Activated CD4-positive, alpha-beta memory T cell treated with anti-CD3 and anti-CD28 coated beads for 36 hours (primary cell): ENCODE measurements around the gene SIX2. TPM values are rescaled to one million over a fixed set of nuclear protein-coding genes. Genes with fewer than 3 reads are reported as not detected.
"Not testable (repeated sequence)": the region's sequence is repeated elsewhere in the genome, so short reads cannot be mapped to it uniquely, and the experiment has no call there.

ENCODE experiments used
- CTCF ChIA-PET: fragments of 350-600 bp; sonication (Branson Sonifier 250); formaldehyde crosslinking; loops from one replicate; lab custom pipeline; 2021; ENCODE audit warnings: antibody characterized with exemption, inconsistent platforms; lab: Charles Lee
- POLR2A ChIA-PET: fragments of 350-600 bp; sonication (Branson Sonifier 250); formaldehyde crosslinking; loops from one replicate; lab custom pipeline; 2021; ENCODE audit warnings: antibody characterized with exemption; lab: Charles Lee
- DNase-seq: peaks from one replicate; pipeline ENCODE4 v3.0.0-alpha.2; 2020
- H3K27ac Mint-ChIP-seq: one replicate; pipeline ENCODE4 v1.8.0; 2021; ENCODE audit warnings: mixed read lengths
- H3K27me3 Mint-ChIP-seq: one replicate; pipeline ENCODE4 v1.8.0; 2021; ENCODE audit warnings: mixed read lengths
- H3K36me3 Mint-ChIP-seq: one replicate; pipeline ENCODE4 v1.8.0; 2021; ENCODE audit warnings: mixed read lengths
- H3K4me1 Mint-ChIP-seq: one replicate; pipeline ENCODE4 v1.8.0; 2021; ENCODE audit warnings: low read depth, mixed read lengths
- H3K4me3 Mint-ChIP-seq: one replicate; pipeline ENCODE4 v1.8.0; 2021; ENCODE audit warnings: mild to moderate bottlenecking, mixed read lengths
- H3K9me3 Mint-ChIP-seq: one replicate; pipeline ENCODE4 v1.8.0; 2021; ENCODE audit warnings: mixed read lengths
- intact Hi-C: fragments of 100-400 bp; cut with micrococcal nuclease; formaldehyde crosslinking; loops from one replicate; pipeline ENCODE4 v1.15.1; 2023
- total RNA-seq, 2 experiments: library from RNA; stranded (reverse); gene quantifications; one replicate each; pipeline ENCODE4 v1.2.3, GENCODE V29; 2021

Gene SIX2
- total RNA-seq, 2 experiments from 2014 or later = not detected

GRCh38 chr2:45039804-45040203 lies 30.6 kb upstream of the SIX2 start:
- H3K9me3 Mint-ChIP-seq, H3K27ac Mint-ChIP-seq, POLR2A ChIA-PET, DNase-seq, H3K36me3 Mint-ChIP-seq, intact Hi-C loops, CTCF ChIA-PET, H3K4me1 Mint-ChIP-seq, H3K4me3 Mint-ChIP-seq: not testable (repeated sequence)
- H3K27me3 Mint-ChIP-seq = peaks cover 11% of the 10 kb centered on the region

GRCh38 chr2:45038861-45039260 lies 29.6 kb upstream of the SIX2 start:
- H3K9me3 Mint-ChIP-seq, H3K36me3 Mint-ChIP-seq, POLR2A ChIA-PET, DNase-seq, H3K4me1 Mint-ChIP-seq, H3K4me3 Mint-ChIP-seq, CTCF ChIA-PET, H3K27ac Mint-ChIP-seq, intact Hi-C loops: not testable (repeated sequence)
- H3K27me3 Mint-ChIP-seq = peaks cover 13% of the 10 kb centered on the region

GRCh38 chr2:45033302-45033701 lies 24.1 kb upstream of the SIX2 start:
- Mint-ChIP-seq H3K4me1 (no peaks in the 10 kb centered on the region), H3K36me3 (no peaks in the 10 kb centered on the region), H3K27me3 (peaks cover 12% of the 10 kb centered on the region), H3K27ac (no peak overlapping the region), H3K4me3 (no peak overlapping the region), H3K9me3 (no peaks in the 10 kb centered on the region)
- DNase-seq = no peak
- CTCF ChIA-PET = no interaction called here
- POLR2A ChIA-PET = no interaction called here
- intact Hi-C loops = no loop called here

- no peak for DNase-seq
- peaks cover 15% of the 10 kb centered on the region for H3K27me3 Mint-ChIP-seq
- ChIA-PET CTCF (no interaction called here), POLR2A (no interaction called here)
- H3K36me3 Mint-ChIP-seq = no peaks in the 10 kb centered on the region
- intact Hi-C loops = no loop called here
- no peaks in the 10 kb centered on the region for H3K4me1 Mint-ChIP-seq
- H3K27ac Mint-ChIP-seq = no peak overlapping the region
- no peak overlapping the region for H3K4me3 Mint-ChIP-seq
- H3K9me3 Mint-ChIP-seq = no peaks in the 10 kb centered on the region
Measured at GRCh38 chr2:45031028-45031427, 21.8 kb upstream of the SIX2 start.

- no peaks in the 10 kb centered on the region for H3K9me3 Mint-ChIP-seq
- DNase-seq = no peak
- peaks cover 18% of the 10 kb centered on the region for H3K27me3 Mint-ChIP-seq
- H3K27ac Mint-ChIP-seq = no peak overlapping the region
- intact Hi-C loops = no loop called here
- no peaks in the 10 kb centered on the region for H3K4me1 Mint-ChIP-seq
- ChIA-PET CTCF (no interaction called here), POLR2A (no interaction called here)
- no peak overlapping the region for H3K4me3 Mint-ChIP-seq
- H3K36me3 Mint-ChIP-seq = no peaks in the 10 kb centered on the region
Measured at GRCh38 chr2:45030553-45030952, 21.3 kb upstream of the SIX2 start.

GRCh38 chr2:45029215-45029614 lies 20.0 kb upstream of the SIX2 start:
- no peak for DNase-seq
- ChIA-PET CTCF (no interaction called here), POLR2A (no interaction called here)
- intact Hi-C loops = no loop called here
- H3K9me3 Mint-ChIP-seq = no peaks in the 10 kb centered on the region
- no peaks in the 10 kb centered on the region for H3K4me1 Mint-ChIP-seq
- no peaks in the 10 kb centered on the region for H3K36me3 Mint-ChIP-seq
- peaks cover 19% of the 10 kb centered on the region for H3K27me3 Mint-ChIP-seq
- H3K27ac Mint-ChIP-seq = no peak overlapping the region
- H3K4me3 Mint-ChIP-seq = no peak overlapping the region

- H3K27me3 Mint-ChIP-seq = peaks cover 16% of the 10 kb centered on the region
- H3K27ac Mint-ChIP-seq = no peak overlapping the region
- intact Hi-C loops = no loop called here
- no peaks in the 10 kb centered on the region for H3K4me1 Mint-ChIP-seq
- no peak for DNase-seq
- ChIA-PET POLR2A (no interaction called here), CTCF (no interaction called here)
- no peaks in the 10 kb centered on the region for H3K36me3 Mint-ChIP-seq
- no peak overlapping the region for H3K4me3 Mint-ChIP-seq
- H3K9me3 Mint-ChIP-seq = no peaks in the 10 kb centered on the region
Measured at GRCh38 chr2:45028276-45028675, 19.0 kb upstream of the SIX2 start.

GRCh38 chr2:45026924-45027450 lies 17.7 kb upstream of the SIX2 start:
- ChIA-PET POLR2A (no interaction called here), CTCF (no interaction called here)
- no peak for DNase-seq
- Mint-ChIP-seq H3K4me1 (no peaks in the 10 kb centered on the region), H3K27me3 (peaks cover 16% of the 10 kb centered on the region), H3K9me3 (no peaks in the 10 kb centered on the region), H3K4me3 (no peak overlapping the region), H3K36me3 (no peaks in the 10 kb centered on the region), H3K27ac (no peak overlapping the region)
- intact Hi-C loops = no loop called here

- H3K4me3 Mint-ChIP-seq = no peak overlapping the region
- no peaks in the 10 kb centered on the region for H3K36me3 Mint-ChIP-seq
- no peak overlapping the region for H3K27ac Mint-ChIP-seq
- H3K9me3 Mint-ChIP-seq = no peaks in the 10 kb centered on the region
- peaks cover 19% of the 10 kb centered on the region for H3K27me3 Mint-ChIP-seq
- DNase-seq = no peak
- ChIA-PET CTCF (interaction anchor here (0.9 kb wide), 1 partner anchor 43 kb away, joined by 3 read pairs; no protein-coding TSS in a partner anchor), POLR2A (no interaction called here)
- intact Hi-C loops = no loop called here
- H3K4me1 Mint-ChIP-seq = no peaks in the 10 kb centered on the region
Measured at GRCh38 chr2:45024600-45025291, 15.5 kb upstream of the SIX2 start.

GRCh38 chr2:45024097-45024496 lies 14.8 kb upstream of the SIX2 start:
- intact Hi-C loops = no loop called here
- Mint-ChIP-seq H3K36me3 (no peaks in the 10 kb centered on the region), H3K4me1 (no peaks in the 10 kb centered on the region), H3K4me3 (no peak overlapping the region), H3K27me3 (peaks cover 17% of the 10 kb centered on the region), H3K27ac (no peak overlapping the region), H3K9me3 (no peaks in the 10 kb centered on the region)
- ChIA-PET CTCF (no interaction called here), POLR2A (no interaction called here)
- DNase-seq = no peak

GRCh38 chr2:45020439-45020838 lies 11.2 kb upstream of the SIX2 start:
- Mint-ChIP-seq H3K4me1 (no peaks in the 10 kb centered on the region), H3K27ac (no peak overlapping the region), H3K9me3 (no peaks in the 10 kb centered on the region), H3K27me3 (peaks cover 28% of the 10 kb centered on the region), H3K4me3 (no peak overlapping the region), H3K36me3 (no peaks in the 10 kb centered on the region)
- ChIA-PET CTCF (no interaction called here), POLR2A (no interaction called here)
- intact Hi-C loops = no loop called here
- no peak for DNase-seq

GRCh38 chr2:45018023-45018422 lies 8.8 kb upstream of the SIX2 start:
- Mint-ChIP-seq H3K9me3 (no peaks in the 10 kb centered on the region), H3K4me1 (peaks cover 3% of the 10 kb centered on the region), H3K27me3 (peaks cover 38% of the 10 kb centered on the region), H3K36me3 (no peaks in the 10 kb centered on the region), H3K4me3 (no peak overlapping the region), H3K27ac (no peak overlapping the region)
- intact Hi-C loops = no loop called here
- DNase-seq = no peak
- ChIA-PET CTCF (interaction anchor here (1.6 kb wide), 1 partner anchor 37 kb away, joined by 9 read pairs; no protein-coding TSS in a partner anchor), POLR2A (no interaction called here)

- no peak for DNase-seq
- H3K27ac Mint-ChIP-seq = no peak overlapping the region
- peaks cover 64% of the 10 kb centered on the region for H3K27me3 Mint-ChIP-seq
- intact Hi-C loops = no loop called here
- peaks cover 12% of the 10 kb centered on the region for H3K4me1 Mint-ChIP-seq
- H3K9me3 Mint-ChIP-seq = no peaks in the 10 kb centered on the region
- no peak overlapping the region for H3K4me3 Mint-ChIP-seq
- ChIA-PET POLR2A (no interaction called here), CTCF (interaction anchor here (2.1 kb wide), 1 partner anchor 33 kb away, joined by 7 read pairs; no protein-coding TSS in a partner anchor)
- no peaks in the 10 kb centered on the region for H3K36me3 Mint-ChIP-seq
Measured at GRCh38 chr2:45014831-45015230, 5.6 kb upstream of the SIX2 start.
